K562 (cell line): Measurements from ENCODE around the gene PPP1R14D. TPM values are rescaled to one million over a fixed set of nuclear protein-coding genes. Genes with fewer than 3 reads are reported as not detected.

Source experiments
- ATAC-seq: fragments of 200-7000 bp; cut with Tn5 transposase; 3 replicates; pipeline ENCODE4 v1.9.1; 2020; ENCODE audit warnings: moderate library complexity
- BruUV-seq: library from RNA; stranded (reverse); fragments of 400-500 nt; replicated peaks from 2 replicates; lab custom pipeline; 2021; lab: Mats Ljungman, UMichigan
- CTCF ChIA-PET: fragments of 300-600 bp; formaldehyde crosslinking; extraction: SDS; loops from one replicate; lab custom pipeline; 2021; ENCODE audit warnings: low intra/inter-chr PET ratio; lab: Yijun Ruan, JAX
- POLR2A ChIA-PET: fragments of 300-600, 350-650 bp; sonication (Branson Sonifier 250); formaldehyde crosslinking; extraction: SDS; loops from one replicate; lab custom pipeline; 2021; ENCODE audit warnings: antibody characterized with exemption, inconsistent platforms; lab: Yijun Ruan, JAX
- DNase-seq, 4 experiments: peaks; one replicate each; pipeline versions ENCODE4 v3.0.0 to v3.0.0-alpha.2; 2011 to 2018; ENCODE audit warnings: low spot score in 3 of 4, mixed read lengths in 3 of 4; ENCODE audit errors: extremely low read depth in 1 of 4
- FAIRE-seq: peaks from 2 replicates; lab custom pipeline; 2011; peaks lifted over from hg19 to GRCh38; lab: Jason Lieb, UNC
- H2AFZ ChIP-seq: 2 replicates; pipeline ENCODE4 v1.6.0; 2011; ENCODE audit warnings: low read depth, low read length, control low read depth, inconsistent platforms
- H3K27ac ChIP-seq: fragments of 200-600 bp; 3 replicates; pipeline ENCODE4 v1.8.0; 2011; ENCODE audit warnings: low read depth, mild to moderate bottlenecking, control low read depth, inconsistent platforms, low read length, moderate library complexity, mixed read lengths; ENCODE audit errors: extremely low read depth
- H3K27me3 ChIP-seq, 2 experiments: fragments of 300-600 bp in 1 of 2; 2 replicates in 1 of 2; 3 replicates in 1 of 2; pipeline versions ENCODE4 v1.6.0 to v1.8.0; 2011; ENCODE audit warnings: inconsistent platforms in 2 of 2, low read length in 2 of 2, mild to moderate bottlenecking in 1 of 2, mixed read lengths in 1 of 2, moderate library complexity in 1 of 2; ENCODE audit not compliant: control insufficient read depth in 2 of 2, insufficient read depth in 2 of 2
- H3K36me3 ChIP-seq: fragments of 300-600 bp; 3 replicates; pipeline ENCODE4 v1.8.0; 2011; ENCODE audit warnings: mild to moderate bottlenecking, low read length, inconsistent platforms; ENCODE audit not compliant: control insufficient read depth, insufficient read depth
- H3K4me1 ChIP-seq, 2 experiments: fragments of 200-600 bp in 1 of 2; replicated peaks in 1 of 2; 2 replicates in 1 of 2; 3 replicates in 1 of 2; pipeline versions ENCODE4 v1.5.1 to v1.8.0; 2011; ENCODE audit warnings: inconsistent platforms in 2 of 2, low read length in 2 of 2, mild to moderate bottlenecking in 1 of 2, mixed read lengths in 1 of 2, moderate library complexity in 1 of 2; ENCODE audit not compliant: control insufficient read depth in 2 of 2, insufficient read depth in 2 of 2
- H3K4me2 ChIP-seq: 2 replicates; pipeline ENCODE4 v1.6.1; 2011; ENCODE audit warnings: low read length, control low read depth, inconsistent platforms, mixed read lengths; ENCODE audit not compliant: insufficient read depth
- H3K4me3 ChIP-seq: fragments of 200-600 bp; sonication (generic), shearing (Covaris generic); 2 replicates; pipeline ENCODE4 v1.5.1; 2016; ENCODE audit warnings: control low read depth, inconsistent platforms
- H3K79me2 ChIP-seq: fragments of 200-600 bp; 3 replicates; pipeline ENCODE4 v1.8.0; 2011; ENCODE audit warnings: low read length, inconsistent platforms; ENCODE audit not compliant: control insufficient read depth, insufficient read depth
- H3K9ac ChIP-seq, 2 experiments: 2 replicates each; pipeline versions ENCODE4 v1.6.0 to v1.6.1; 2011; ENCODE audit warnings: low read depth in 2 of 2, low read length in 2 of 2, control low read depth in 1 of 2, inconsistent platforms in 1 of 2, mild to moderate bottlenecking in 1 of 2, mixed read lengths in 1 of 2; ENCODE audit not compliant: insufficient read depth in 1 of 2
- H3K9me1 ChIP-seq: one replicate; pipeline ENCODE4 v1.6.0; 2011; ENCODE audit warnings: inconsistent platforms, mild to moderate bottlenecking, low read length, moderate library complexity; ENCODE audit not compliant: control insufficient read depth, insufficient read depth
- H3K9me3 ChIP-seq: replicated peaks from 2 replicates; pipeline ENCODE4 v1.5.1; 2011; ENCODE audit warnings: low read depth, low read length, inconsistent platforms; ENCODE audit not compliant: control insufficient read depth, insufficient read depth
- H4K20me1 ChIP-seq: replicated peaks from 2 replicates; pipeline ENCODE4 v1.6.1; 2011; ENCODE audit warnings: low read length, inconsistent platforms, mixed read lengths; ENCODE audit not compliant: control insufficient read depth, insufficient read depth
- ARHGAP35 ChIP-seq: fragments of 450-650 bp; IDR thresholded peaks from 2 replicates; pipeline ENCODE4 v1.6.1; 2018; ENCODE audit not compliant: partially characterized antibody
- BMI1 ChIP-seq: fragments of 150-350 bp; IDR thresholded peaks from 2 replicates; pipeline ENCODE4 v1.6.1; 2014; ENCODE audit warnings: low read length
- KAT7 ChIP-seq: sonication (generic); formaldehyde crosslinking; IDR thresholded peaks from 2 replicates; pipeline ENCODE4 v1.8.0; 2022; ENCODE audit warnings: missing genetic modification reagents, mild to moderate bottlenecking, borderline replicate concordance
- KAT8 ChIP-seq: fragments of 450-650 bp; IDR thresholded peaks from 2 replicates; pipeline ENCODE4 v1.6.1; 2016; ENCODE audit warnings: low read depth, mild to moderate bottlenecking
- KLF10 ChIP-seq: fragments of 250-450 bp; sonication (Bioruptor Pico); IDR thresholded peaks from 2 replicates; pipeline ENCODE4 v1.6.1; 2021; ENCODE audit warnings: matching md5 sums
- MCM3 ChIP-seq: fragments of 450-650 bp; IDR thresholded peaks from 2 replicates; pipeline ENCODE4 v1.6.1; 2016
- NR1H2 ChIP-seq: sonication (generic); formaldehyde crosslinking; IDR thresholded peaks from 2 replicates; pipeline ENCODE4 v1.4.0; 2020; ENCODE audit warnings: mild to moderate bottlenecking, missing genetic modification reagents
- OTX1 ChIP-seq: fragments of 450-650 bp; formaldehyde crosslinking; IDR thresholded peaks from 2 replicates; pipeline ENCODE4 v1.4.0; 2022; ENCODE audit warnings: mild to moderate bottlenecking
- PML ChIP-seq: IDR thresholded peaks from 2 replicates; pipeline ENCODE4 v1.6.1; 2012; ENCODE audit warnings: low read length, inconsistent platforms
- RAD51 ChIP-seq: fragments of 450-650 bp; IDR thresholded peaks from 2 replicates; pipeline ENCODE4 v1.7.1; 2016; ENCODE audit warnings: low read depth, mild to moderate bottlenecking, borderline replicate concordance
- RNF2 ChIP-seq: sonication (generic); IDR thresholded peaks from 2 replicates; pipeline ENCODE4 v1.6.1; 2016
- SMARCA4 ChIP-seq: fragments of 450-650 bp; IDR thresholded peaks from 2 replicates; pipeline ENCODE4 v1.6.1; 2016
- XRCC4 ChIP-seq: IDR thresholded peaks from one replicate; pipeline ENCODE4 v1.6.1; 2011; ENCODE audit not compliant: insufficient read depth, insufficient read length; ENCODE audit errors: extremely low read depth
- ZKSCAN3 ChIP-seq: fragments of 250-450 bp; sonication (Bioruptor Pico); IDR thresholded peaks from 2 replicates; pipeline ENCODE4 v1.4.0; 2020
- ZNF133 ChIP-seq: fragments of 250-450 bp; sonication (Bioruptor Pico); IDR thresholded peaks from 2 replicates; pipeline ENCODE4 v1.4.0; 2020; ENCODE audit warnings: mild to moderate bottlenecking
- ZNF274 ChIP-seq: IDR thresholded peaks from 2 replicates; pipeline ENCODE4 v1.6.1; 2011; ENCODE audit warnings: low read depth, mild to moderate bottlenecking, low read length, moderate library complexity, borderline replicate concordance
- WGBS: fragments of 100-300 bp; shearing (Covaris generic); methylation state at CpG from one replicate; pipeline ENCODE4 v1.1.6; 2016; ENCODE audit warnings: low coverage, mixed read lengths; ENCODE audit not compliant: insufficient coverage; ENCODE audit errors: missing lambda C conversion rate; 5-methylcytosine and 5-hydroxymethylcytosine counted together
- in situ Hi-C: fragments of 300-500 bp; cut with MboI; formaldehyde crosslinking; loops from 4 replicates; pipeline ENCODE4 v1.15.0; 2018; ENCODE audit warnings: inconsistent platforms, mixed read lengths
- intact Hi-C: fragments of 100-400 bp; cut with micrococcal nuclease; formaldehyde crosslinking; loops from 2 replicates; pipeline ENCODE4 v1.14.2; 2022
- polyA plus RNA-seq, 8 experiments: library from polyadenylated mRNA; depleted of rRNA in 4 of 8; stranded (reverse) in 5 of 8; unstranded in 3 of 8; fragments of >200 nt; fragmentation: Nextera tagmentation in 2 of 8; fragmentation: Illumina TruSeq in 1 of 8; extraction: Ambion mirVana in 2 of 8; extraction: Trizol in 1 of 8; gene quantifications; 2 replicates each; pipeline versions ENCODE4 v1.2.1 to v1.2.3, GENCODE V29; 2011 to 2014; ENCODE audit warnings: inconsistent platforms in 1 of 8, missing spikeins in 1 of 8
- total RNA-seq, 7 experiments: library from RNA; depleted of rRNA in 6 of 7; stranded (reverse); fragments of >200 nt in 6 of 7; fragmentation: Illumina TruSeq in 2 of 7; extraction: Trizol in 2 of 7; gene quantifications; 2 replicates each; pipeline versions ENCODE4 v1.2.1 to v1.2.3, GENCODE V29; 2011 to 2021; ENCODE audit warnings: low replicate concordance in 1 of 7
- TF ChIP-seq, protein P1 (sequence below): fragments of 450-650 bp; formaldehyde crosslinking; IDR thresholded peaks from 2 replicates; pipeline ENCODE4 v1.4.0; 2022; ENCODE audit warnings: missing genetic modification characterization
- TF ChIP-seq, protein P2 (sequence below): fragments of 250-450 bp; sonication (Bioruptor Pico); IDR thresholded peaks from 2 replicates; pipeline ENCODE4 v1.4.0; 2020

The PPP1R14D gene
- total and polyA plus RNA-seq, 9 of the 15 experiments (the other 6 are each of a cell fraction or from before 2014, with no cell fraction given) = 0.11 to 0.18 TPM; not detected in 7

DNA sequence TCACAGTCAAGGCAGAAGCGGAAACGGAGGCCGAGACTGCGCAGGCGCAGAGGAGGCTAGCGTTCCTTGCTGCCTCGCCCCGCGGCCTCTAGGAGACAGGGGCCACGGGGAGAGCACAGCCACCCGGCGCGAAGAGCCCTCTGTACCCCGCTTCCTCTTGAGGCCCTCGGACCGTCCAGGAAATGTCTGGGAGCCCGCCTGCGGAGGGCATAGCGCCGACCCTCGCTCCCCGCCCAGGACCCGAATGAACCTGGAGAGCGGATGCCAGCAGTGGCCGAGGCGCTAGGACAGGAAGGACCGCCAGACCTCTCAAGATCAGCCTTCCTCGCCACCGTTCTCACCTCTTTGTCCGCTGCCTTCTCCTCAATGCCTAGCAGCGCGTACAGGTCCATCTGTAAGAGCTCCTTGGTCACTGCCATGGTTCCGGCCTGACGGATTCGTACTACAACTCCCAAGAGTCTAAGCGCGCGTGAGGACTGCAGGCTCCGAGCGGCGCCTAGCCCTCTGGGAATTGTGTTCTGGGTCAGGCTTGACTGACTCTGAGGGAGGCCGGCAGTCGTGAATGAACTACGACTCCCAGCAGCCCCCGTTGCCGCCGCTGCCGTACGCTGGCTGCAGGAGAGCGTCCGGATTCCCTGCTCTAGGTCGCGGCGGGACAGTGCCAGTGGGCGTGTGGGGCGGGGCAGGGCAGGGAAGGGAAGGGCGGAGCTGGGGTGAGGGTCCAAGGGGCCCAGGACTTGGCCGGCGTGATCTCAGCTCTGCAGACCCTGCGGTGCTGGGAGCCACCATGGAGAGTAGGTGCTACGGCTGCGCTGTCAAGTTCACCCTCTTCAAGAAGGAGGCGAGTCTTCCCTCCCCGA is 21.2 kb downstream of the PPP1R14D start, which contains the start of the genes DNAJC17 and ZFYVE19:
DNAJC17 (minus strand) TSS at position 446 of the 860 bp plus-strand sequence; CDS start at position 419, 27 bp downstream.
ZFYVE19 (plus strand) TSS at position 62 of the 860 bp plus-strand sequence; CDS start at position 563, 501 bp downstream.
- Histone ChIP-seq H3K9ac (peak within 1 kb of the TSS; percentile 96 to 98), H3K9me1 (peaks cover 3% of the 10 kb centered on the region), H3K4me1 (peaks cover 13 to 15% of the 10 kb centered on the region in 2 experiments; a peak in 4 of 5 replicates), H3K4me2 (peak within 1 kb of the TSS; percentile 98), H3K36me3 (peaks cover 29% of the 10 kb centered on the region), H2AFZ (peak within 1 kb of the TSS; percentile 100), H3K79me2 (peaks cover 19% of the 10 kb centered on the region), H3K4me3 (peak within 1 kb of the TSS; percentile 81), H3K27me3 (no peaks in the 10 kb centered on the region), H4K20me1 (no peaks in the 10 kb centered on the region), H3K9me3 (no peaks in the 10 kb centered on the region; the same call in 1 of the 2 replicates), H3K27ac (peak within 1 kb of the TSS; percentile 95)
- ChIA-PET POLR2A (interaction anchor here (0.7 to 1.8 kb wide), 5 partner anchors 9 to 339 kb away, joined by 3 to 12 read pairs (median 3); no protein-coding TSS in a partner anchor), CTCF (no interaction called here)
- BruUV-seq = no TSS peak
- peak; percentile 86 to 98 (median 90) for DNase-seq
- under 1% methylated on average over 55 of the region's 64 CpGs for WGBS
- in situ Hi-C loops = no loop called here
- intact Hi-C loops = no loop called here
- peak; percentile 99 for FAIRE-seq
- ATAC-seq = peak; percentile 99
- TF ChIP-seq ZNF274 (no peak), RAD51 (no peak), KAT7 (CRISPR knock-in tag) (no peak), XRCC4 (no peak), PML (no peak; the same call in 1 of the 2 replicates), ARHGAP35 (no peak), ZNF133 (CRISPR knock-in tag) (no peak), SMARCA4 (no peak), OTX1 (CRISPR knock-in tag) (0 out of 2 replicates have a peak, but pooled peaks have one; percentile 52), KLF10 (CRISPR knock-in tag) (no peak), NR1H2 (CRISPR knock-in tag) (no peak), MCM3 (no peak), RNF2 (no peak; the same call in 1 of the 2 replicates), KAT8 (no peak), BMI1 (no peak), ZKSCAN3 (no peak)
- TF ChIP-seq, protein P1, sequence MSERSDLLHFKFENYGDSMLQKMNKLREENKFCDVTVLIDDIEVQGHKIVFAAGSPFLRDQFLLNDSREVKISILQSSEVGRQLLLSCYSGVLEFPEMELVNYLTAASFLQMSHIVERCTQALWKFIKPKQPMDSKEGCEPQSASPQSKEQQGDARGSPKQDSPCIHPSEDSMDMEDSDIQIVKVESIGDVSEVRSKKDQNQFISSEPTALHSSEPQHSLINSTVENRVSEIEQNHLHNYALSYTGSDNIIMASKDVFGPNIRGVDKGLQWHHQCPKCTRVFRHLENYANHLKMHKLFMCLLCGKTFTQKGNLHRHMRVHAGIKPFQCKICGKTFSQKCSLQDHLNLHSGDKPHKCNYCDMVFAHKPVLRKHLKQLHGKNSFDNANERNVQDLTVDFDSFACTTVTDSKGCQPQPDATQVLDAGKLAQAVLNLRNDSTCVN (CRISPR knock-in tag) = peak; percentile 89; the same call in 1 of the 2 replicates
- TF ChIP-seq, protein P2, sequence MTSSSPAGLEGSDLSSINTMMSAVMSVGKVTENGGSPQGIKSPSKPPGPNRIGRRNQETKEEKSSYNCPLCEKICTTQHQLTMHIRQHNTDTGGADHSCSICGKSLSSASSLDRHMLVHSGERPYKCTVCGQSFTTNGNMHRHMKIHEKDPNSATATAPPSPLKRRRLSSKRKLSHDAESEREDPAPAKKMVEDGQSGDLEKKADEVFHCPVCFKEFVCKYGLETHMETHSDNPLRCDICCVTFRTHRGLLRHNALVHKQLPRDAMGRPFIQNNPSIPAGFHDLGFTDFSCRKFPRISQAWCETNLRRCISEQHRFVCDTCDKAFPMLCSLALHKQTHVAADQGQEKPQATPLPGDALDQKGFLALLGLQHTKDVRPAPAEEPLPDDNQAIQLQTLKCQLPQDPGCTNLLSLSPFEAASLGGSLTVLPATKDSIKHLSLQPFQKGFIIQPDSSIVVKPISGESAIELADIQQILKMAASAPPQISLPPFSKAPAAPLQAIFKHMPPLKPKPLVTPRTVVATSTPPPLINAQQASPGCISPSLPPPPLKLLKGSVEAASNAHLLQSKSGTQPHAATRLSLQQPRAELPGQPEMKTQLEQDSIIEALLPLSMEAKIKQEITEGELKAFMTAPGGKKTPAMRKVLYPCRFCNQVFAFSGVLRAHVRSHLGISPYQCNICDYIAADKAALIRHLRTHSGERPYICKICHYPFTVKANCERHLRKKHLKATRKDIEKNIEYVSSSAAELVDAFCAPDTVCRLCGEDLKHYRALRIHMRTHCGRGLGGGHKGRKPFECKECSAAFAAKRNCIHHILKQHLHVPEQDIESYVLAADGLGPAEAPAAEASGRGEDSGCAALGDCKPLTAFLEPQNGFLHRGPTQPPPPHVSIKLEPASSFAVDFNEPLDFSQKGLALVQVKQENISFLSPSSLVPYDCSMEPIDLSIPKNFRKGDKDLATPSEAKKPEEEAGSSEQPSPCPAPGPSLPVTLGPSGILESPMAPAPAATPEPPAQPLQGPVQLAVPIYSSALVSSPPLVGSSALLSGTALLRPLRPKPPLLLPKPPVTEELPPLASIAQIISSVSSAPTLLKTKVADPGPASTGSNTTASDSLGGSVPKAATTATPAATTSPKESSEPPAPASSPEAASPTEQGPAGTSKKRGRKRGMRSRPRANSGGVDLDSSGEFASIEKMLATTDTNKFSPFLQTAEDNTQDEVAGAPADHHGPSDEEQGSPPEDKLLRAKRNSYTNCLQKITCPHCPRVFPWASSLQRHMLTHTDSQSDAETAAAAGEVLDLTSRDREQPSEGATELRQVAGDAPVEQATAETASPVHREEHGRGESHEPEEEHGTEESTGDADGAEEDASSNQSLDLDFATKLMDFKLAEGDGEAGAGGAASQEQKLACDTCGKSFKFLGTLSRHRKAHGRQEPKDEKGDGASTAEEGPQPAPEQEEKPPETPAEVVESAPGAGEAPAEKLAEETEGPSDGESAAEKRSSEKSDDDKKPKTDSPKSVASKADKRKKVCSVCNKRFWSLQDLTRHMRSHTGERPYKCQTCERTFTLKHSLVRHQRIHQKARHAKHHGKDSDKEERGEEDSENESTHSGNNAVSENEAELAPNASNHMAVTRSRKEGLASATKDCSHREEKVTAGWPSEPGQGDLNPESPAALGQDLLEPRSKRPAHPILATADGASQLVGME (CRISPR knock-in tag) = peak; percentile 86
